WTC11 (cell line): Measurements from ENCODE around the gene WDSUB1.

Experiments used
- CTCF ChIP-seq: fragments of 200-600 bp; IDR thresholded peaks from 2 replicates; pipeline ENCODE4 v1.8.0; 2022; ENCODE audit warnings: antibody characterized with exemption
- E2F1 ChIP-seq: sonication (generic); formaldehyde crosslinking; IDR thresholded peaks from 2 replicates; pipeline ENCODE4 v1.8.0; 2022; ENCODE audit warnings: mild to moderate bottlenecking, missing genetic modification reagents
- ZNF121 ChIP-seq: sonication (generic); formaldehyde crosslinking; IDR thresholded peaks from 2 replicates; pipeline ENCODE4 v1.8.0; 2023; ENCODE audit warnings: missing genetic modification reagents

GRCh38 chr2:159286709-159287441 lies 372 bp upstream of the WDSUB1 start:
- TF ChIP-seq CTCF (no peak), E2F1 (no peak), ZNF121 (CRISPR knock-in tag) (no peak)
